Measurements from ENCODE around the gene KCNQ2.

The KCNQ2 gene

DNA sequence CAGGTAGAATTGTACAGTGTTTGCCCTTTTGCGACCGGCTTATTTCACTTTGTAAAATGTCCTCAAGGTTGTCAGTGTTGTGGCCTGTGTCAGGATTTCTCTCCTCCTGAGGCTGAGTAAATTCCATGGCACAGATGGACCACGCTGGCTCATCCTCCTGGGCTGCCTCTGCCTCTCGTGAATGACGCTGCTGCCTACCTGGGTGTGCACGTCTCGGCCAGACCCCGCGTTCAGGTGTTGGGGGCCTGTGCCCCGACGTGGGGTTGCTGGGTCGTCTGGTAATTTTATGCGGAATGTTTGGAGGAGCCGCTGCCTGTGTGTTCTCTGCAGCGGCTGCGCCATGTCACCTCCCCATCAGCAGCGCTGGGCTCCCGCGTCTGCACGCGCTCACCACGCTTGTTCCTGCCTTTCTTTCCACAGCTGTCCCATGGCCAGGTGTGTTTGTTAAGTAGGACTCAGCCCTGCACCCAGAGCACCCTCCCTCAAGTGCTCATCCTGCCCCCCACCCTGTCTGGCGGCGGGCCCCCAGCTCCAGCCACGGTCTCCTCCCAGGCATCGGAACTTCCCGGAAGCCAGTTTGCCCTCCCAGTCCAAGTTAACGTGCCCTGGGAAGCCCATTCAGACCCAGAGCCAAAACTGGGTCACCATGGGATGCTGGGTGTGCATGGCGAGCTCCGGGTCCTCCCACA is 75.2 kb downstream of the KCNQ2 start:
- TF ChIP-seq, protein P1, sequence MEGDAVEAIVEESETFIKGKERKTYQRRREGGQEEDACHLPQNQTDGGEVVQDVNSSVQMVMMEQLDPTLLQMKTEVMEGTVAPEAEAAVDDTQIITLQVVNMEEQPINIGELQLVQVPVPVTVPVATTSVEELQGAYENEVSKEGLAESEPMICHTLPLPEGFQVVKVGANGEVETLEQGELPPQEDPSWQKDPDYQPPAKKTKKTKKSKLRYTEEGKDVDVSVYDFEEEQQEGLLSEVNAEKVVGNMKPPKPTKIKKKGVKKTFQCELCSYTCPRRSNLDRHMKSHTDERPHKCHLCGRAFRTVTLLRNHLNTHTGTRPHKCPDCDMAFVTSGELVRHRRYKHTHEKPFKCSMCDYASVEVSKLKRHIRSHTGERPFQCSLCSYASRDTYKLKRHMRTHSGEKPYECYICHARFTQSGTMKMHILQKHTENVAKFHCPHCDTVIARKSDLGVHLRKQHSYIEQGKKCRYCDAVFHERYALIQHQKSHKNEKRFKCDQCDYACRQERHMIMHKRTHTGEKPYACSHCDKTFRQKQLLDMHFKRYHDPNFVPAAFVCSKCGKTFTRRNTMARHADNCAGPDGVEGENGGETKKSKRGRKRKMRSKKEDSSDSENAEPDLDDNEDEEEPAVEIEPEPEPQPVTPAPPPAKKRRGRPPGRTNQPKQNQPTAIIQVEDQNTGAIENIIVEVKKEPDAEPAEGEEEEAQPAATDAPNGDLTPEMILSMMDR (IDR thresholded peaks at IDR 0.05; ENCODE audit: borderline replicate concordance, control extremely low read depth, extremely low read depth, insufficient read depth, missing control alignments): no peak
- DNase-seq (ENCODE audit: low spot score): no peak
- in situ Hi-C loops (cut with MboI; ENCODE audit: low sequenced_read_pairs, unreplicated experiment): no loop called here

DNA sequence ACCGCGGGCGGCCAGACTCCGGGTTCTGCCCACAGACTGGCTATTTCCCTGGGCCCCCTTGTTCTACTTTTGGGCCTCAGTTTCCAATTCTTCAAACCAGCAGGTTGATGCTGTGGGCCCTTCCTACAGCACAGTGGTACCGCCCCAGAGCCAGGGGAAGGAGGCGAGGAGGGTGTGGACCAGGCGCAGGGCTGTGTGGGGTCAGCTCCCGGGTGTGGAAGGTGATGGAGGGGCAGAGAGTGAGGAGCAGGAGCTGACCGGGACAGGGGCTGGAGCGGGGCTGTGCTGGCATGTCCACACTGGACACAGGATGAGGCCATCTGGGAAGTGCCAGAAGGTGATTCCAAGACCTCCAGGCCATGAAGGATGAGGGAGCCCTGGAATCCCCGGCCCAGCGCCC is 76.2 kb downstream of the KCNQ2 start:
- no peak for DNase-seq (ENCODE audit: low spot score)
- in situ Hi-C loops (cut with MboI; ENCODE audit: low sequenced_read_pairs, unreplicated experiment): no loop called here
- TF ChIP-seq, protein P1 (IDR thresholded peaks at IDR 0.05; ENCODE audit: borderline replicate concordance, control extremely low read depth, extremely low read depth, insufficient read depth, missing control alignments): no peak

DNA sequence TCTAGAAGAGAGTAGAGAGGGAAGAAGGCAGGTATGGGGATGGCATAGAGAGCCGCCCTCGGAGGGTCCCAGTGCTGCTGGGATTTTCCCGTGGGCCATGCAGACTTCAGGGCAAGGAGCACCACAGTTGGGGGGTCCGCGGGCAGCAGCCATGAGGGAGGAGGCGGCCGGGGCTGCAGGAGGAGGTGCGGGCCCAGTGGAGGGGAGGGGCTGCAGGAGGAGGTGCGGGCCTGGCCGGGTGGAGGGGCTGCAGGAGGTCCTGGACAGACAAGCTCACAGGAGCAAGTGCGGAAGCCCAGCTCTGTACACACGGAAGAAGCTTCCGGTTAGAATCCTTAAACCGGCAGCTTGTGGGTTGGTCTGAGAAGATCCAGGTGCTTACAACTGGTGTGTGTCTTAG is 76.7 kb downstream of the KCNQ2 start:
- DNase-seq (ENCODE audit: low spot score): no peak
- TF ChIP-seq, protein P1 (IDR thresholded peaks at IDR 0.05; ENCODE audit: borderline replicate concordance, control extremely low read depth, extremely low read depth, insufficient read depth, missing control alignments): no peak
- in situ Hi-C loops (cut with MboI; ENCODE audit: low sequenced_read_pairs, unreplicated experiment): no loop called here

DNA sequence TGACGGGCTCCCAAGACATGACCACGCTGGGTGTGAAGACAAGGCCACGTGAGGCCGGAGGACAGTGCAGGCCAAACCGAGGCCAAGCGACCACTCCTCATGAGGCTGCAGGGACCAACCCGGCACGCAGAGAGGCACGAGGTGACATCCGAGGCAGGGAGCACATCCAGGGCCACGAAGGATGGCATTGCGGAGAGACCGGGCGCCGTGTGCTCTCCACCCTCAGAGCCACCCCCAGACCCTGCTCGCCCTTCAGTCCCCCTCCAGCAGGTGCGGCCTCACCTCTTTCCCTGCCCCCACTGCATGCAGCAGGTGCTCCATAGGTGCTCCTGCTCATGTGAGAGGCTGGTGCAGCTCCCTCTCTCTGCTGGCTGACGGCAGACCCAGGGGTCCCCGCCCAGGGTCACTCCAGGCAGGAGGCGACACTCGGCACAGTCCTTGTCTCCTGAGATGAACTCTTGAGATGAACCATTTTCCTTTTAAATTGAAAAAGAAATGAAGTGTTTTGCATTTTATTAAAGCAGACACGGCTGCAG is 77.5 kb downstream of the KCNQ2 start:
- no peak for DNase-seq (ENCODE audit: low spot score)
- TF ChIP-seq, protein P1 (IDR thresholded peaks at IDR 0.05; ENCODE audit: borderline replicate concordance, control extremely low read depth, extremely low read depth, insufficient read depth, missing control alignments): no peak
- in situ Hi-C loops (cut with MboI; ENCODE audit: low sequenced_read_pairs, unreplicated experiment): no loop called here

DNA sequence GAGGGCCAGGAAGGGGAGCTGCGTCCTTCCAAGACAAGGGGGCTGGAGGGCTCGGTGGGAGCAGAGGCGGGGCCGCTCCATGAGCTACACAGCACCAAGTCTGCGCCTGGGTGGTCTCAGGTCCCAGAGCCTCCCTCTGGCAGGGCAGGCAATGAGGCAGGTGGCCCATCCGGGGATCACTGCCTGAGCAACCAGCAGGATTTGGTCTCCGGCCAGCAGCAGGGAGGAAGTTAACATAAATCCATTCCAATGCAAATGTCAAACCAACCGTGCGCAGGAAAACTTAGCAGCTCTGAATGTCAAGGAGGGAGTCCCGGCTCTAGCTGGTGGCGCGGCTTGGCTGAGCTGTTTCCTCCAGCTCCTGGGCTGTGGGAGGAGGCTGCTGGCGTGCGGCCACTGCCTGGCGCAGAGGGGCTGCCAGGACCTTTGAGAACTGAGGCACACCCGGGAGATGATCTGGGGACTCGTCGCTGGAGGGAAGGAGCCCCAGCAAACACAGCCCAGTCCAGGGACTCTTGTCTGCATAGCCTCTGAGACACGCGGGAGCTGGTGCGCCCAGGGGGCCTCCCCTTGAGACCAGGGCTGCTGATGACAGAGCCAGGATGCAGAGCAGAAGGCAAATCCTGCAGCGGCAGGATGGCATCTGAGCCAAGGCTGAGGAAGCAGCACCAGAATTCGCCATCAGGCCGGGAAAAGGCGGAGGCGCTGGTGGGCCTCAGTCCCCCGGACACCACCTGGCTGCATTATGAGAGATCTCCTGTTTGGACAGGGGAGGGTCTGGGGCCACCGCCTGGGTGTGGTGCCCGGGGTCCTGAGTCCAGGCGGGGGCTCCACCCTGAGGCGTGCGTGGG is 78.2 kb downstream of the KCNQ2 start:
- TF ChIP-seq, protein P1 (IDR thresholded peaks at IDR 0.05; ENCODE audit: borderline replicate concordance, control extremely low read depth, extremely low read depth, insufficient read depth, missing control alignments): no peak
- DNase-seq (ENCODE audit: low spot score): no peak
- in situ Hi-C loops (cut with MboI; ENCODE audit: low sequenced_read_pairs, unreplicated experiment): no loop called here

DNA sequence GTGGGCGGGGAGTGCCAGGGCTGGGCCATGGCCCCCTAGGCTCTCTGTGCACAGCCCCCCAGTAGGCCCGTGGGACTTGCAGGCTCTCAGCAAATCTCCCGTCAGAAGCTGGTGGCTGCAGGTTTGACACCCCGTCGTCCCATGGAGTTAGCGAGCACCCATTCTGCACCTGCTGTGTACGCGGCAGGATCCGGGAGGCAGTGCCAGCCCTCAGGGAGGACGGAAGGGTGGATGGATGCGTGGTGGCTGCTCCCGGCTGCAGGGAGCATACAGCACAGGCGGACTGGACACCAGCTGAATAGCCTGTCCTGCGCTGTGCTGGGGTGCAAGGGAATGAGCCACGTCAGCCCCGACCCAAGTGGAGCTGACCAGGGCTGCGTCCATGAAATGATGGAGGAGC is 78.9 kb downstream of the KCNQ2 start:
- in situ Hi-C loops (cut with MboI; ENCODE audit: low sequenced_read_pairs, unreplicated experiment): no loop called here
- TF ChIP-seq, protein P1 (IDR thresholded peaks at IDR 0.05; ENCODE audit: borderline replicate concordance, control extremely low read depth, extremely low read depth, insufficient read depth, missing control alignments): no peak
- DNase-seq (ENCODE audit: low spot score): no peak

All from GM13976 (cell line).